Esophagus squamous epithelium (tissue), 4 donors: ENCODE results near the gene YBX1.

Experiments used
- CTCF ChIP-seq, 6 experiments: fragments of 450-650 bp in 4 of 6; fragments of 200-600 bp in 2 of 6; sonication (generic) in 2 of 6; IDR thresholded peaks; one replicate each; pipeline ENCODE4 v1.5.1; 2016 to 2019; ENCODE audit warnings: antibody characterized with exemption in 6 of 6, mild to moderate bottlenecking in 4 of 6, moderate library complexity in 4 of 6
- POLR2A ChIP-seq, 4 donors: fragments of 450-650 bp; IDR thresholded peaks; one replicate each; pipeline ENCODE4 v1.6.1; 2017; ENCODE audit warnings: antibody characterized with exemption in 4 of 4, mild to moderate bottlenecking in 4 of 4, moderate library complexity in 3 of 4

- no peak for TF ChIP-seq CTCF (IDR thresholded peaks at IDR 0.05)
- TF ChIP-seq POLR2A (IDR thresholded peaks at IDR 0.05) = peak in 1 of 4 donors; percentile 42
These were observed 717 bp downstream of the YBX1 start for GRCh38 chr1:42682739-42683531.
